LHCN-M2 (cell line): ENCODE results near the gene RNF115. TPM values are rescaled to one million over a fixed set of nuclear protein-coding genes. Genes with fewer than 3 reads are reported as not detected.
"Not testable (repeated sequence)": the region's sequence is repeated elsewhere in the genome, so short reads cannot be mapped to it uniquely, and the experiment has no call there.

Source experiments
- DNase-seq: peaks from one replicate; pipeline ENCODE4 v3.0.0-alpha.2; 2012; ENCODE audit warnings: low read depth
- total RNA-seq: library from RNA; depleted of rRNA; stranded (reverse); fragments of >200 nt; gene quantifications from 2 replicates; pipeline ENCODE4 v1.2.3, GENCODE V29; 2014

Gene RNF115
- total RNA-seq, 1 experiment from 2014 or later = 13.3 TPM

DNA sequence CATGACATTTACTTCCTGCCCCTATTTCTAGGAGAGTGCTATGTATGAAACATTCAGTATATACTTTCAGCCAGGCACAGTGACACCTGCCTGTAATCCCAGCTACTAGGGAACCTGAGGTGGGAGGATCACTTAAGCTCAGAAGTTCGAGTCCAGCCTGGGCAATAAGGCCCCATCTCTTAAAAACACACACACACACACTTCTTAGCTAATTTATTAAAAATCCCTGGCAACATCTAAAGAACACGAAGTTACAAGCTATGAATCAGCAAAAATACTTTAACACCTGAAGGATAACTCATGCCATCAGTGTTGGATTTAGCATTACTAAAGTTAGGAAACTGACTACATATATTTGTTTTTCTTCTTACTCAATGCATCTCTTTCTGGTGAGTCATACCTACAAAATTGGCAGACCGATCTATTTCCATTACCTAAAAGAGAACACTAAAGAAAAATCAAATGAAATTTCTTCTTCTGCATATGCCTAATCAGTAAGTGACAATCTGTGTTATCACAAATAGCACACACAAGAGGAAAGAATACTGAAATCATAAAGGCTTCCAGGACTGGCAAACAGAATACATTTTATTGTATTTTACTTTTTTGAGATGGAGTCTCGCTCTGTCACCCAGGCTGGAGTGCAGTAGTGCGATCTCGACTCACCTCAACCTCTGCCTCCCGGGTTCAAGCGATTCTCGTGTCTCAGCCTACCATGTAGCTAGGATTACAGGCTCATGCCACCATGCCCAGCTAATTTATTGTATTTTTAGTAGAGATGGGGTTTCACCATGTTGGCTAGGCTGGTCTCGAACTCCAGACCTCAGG lies 41.4 kb downstream of the RNF115 start:
- peak; percentile 83 for DNase-seq

DNA sequence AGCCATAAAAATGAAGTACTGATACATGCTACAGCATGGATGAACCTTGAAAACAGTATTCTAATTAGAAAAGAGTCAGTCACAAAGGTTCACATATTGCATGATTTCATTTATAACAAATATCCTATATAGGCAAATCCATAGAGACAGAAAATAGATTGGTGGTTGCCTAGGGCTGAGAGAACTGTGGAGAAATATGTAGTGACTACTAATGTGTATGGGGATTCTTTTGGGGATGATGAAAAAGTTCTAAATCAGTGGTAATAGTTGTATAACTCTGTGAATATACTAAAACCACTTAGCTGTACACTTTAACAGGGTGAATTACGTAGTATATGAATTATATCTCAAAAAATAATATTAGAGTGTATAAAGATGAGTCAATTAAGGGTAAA lies 45.8 kb downstream of the RNF115 start:
- no peak for DNase-seq

DNA sequence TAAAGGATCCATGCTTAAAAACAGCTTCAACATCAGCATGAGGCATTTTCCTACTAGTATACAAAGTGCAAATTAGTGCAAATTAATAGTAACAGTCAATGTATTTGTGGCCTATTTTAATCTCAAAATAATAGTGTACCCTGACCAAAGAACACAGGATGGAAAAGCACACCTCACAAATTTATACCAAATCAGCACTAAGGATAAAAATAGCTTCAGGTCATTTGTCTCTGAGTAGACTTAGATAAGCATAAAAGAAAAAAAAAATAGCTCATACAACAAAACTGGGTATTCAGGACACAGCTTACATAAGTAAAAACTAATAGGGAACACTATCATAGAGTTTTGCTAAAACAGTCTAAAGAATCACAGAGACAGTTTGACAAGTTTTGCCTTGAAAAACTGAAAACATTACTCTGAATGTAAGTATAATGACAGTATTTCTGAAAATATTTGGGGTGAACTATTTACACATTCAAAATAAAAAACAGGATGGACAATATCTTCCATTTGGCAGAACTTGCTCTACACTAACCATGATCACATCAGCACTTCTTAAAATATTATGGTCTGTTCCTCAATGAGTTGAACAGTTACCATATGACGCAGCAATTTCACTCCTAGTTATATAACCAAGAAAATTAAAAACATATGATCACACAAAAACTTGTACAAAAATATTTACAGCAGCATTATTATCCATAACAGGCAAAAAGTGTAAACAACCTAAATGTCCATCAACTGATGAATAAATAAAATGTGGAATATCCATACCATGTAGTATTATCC lies 46.3 kb downstream of the RNF115 start:
- no peak for DNase-seq

DNA sequence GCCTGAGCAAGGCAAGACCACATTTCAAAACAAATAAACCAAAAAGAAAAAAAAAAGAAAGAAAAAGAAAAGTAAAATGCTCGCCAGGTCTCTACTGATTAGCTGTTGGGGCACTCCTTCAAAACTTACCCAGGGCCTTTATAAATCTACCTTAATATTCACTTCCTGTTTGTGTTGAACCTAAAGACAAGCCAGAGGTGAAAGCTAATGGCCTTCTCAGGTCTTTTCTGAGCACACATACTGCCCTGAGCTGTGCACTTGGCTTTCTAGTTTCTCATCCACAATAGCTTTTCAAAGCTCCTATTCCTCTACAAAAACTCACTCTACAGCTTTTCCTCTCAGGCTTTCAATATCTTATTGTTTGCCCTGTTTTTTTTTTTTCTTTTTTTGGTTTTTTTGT lies 50.5 kb downstream of the RNF115 start:
- no peak for DNase-seq

DNA sequence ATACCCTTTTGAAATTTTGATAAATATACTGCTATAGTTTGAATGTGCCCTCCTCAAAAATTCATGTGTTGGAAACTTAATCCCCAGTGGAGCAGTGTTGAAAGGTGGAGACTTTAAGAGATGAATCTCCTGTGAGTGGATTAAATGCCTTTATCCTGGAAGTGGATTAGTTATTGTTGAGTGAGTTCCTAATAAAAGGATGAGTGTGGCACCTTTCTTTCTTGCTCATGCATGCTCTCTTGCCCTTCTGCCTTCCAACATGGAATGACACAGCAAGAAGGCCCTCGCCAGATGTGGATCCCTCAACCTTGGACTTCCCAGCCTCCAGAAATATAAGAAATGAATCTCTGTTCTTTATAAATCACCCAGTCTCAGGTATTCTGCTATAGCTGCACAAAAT lies 52.8 kb downstream of the RNF115 start:
- DNase-seq = no peak

DNA sequence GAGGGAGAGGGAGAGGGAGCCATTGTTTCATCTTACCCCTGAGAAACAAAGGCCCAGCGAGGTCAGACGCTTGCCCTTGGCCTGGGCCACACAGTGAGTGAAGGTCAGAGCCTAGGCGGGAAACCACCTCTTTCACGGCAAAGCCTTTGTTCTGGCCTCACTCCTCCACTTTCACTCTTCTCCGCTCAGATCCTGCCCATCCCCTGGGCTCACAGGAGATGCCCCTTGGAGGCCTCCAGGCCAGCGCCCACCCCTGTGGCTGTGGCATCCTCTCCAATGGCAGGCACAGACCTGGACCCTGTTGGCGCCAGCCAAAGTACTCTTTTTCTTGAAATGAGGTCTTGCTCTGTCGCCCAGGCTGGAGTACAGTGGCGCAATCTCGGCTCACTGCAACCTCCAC lies 55.9 kb downstream of the RNF115 start:
- DNase-seq = not testable (repeated sequence)

DNA sequence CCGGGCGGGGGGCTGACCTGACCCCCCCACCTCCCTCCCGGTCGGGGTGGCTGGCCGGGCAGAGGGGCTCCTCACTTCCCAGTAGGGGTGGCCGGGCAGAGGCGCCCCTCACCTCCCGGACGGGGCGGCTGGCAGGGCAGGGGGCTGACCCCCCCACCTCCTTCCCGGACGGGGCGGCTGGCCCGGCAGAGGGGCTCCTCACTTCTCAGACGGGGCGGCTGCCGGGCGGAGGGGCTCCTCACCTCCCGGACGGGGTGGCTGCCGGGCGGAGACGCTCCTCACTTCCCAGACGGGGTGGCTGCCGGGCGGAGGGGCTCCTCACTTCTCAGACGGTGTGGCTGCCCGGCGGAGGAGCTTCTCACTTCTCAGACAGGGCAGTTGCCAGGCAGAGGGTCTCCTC lies 57.0 kb downstream of the RNF115 start:
- not testable (repeated sequence) for DNase-seq

DNA sequence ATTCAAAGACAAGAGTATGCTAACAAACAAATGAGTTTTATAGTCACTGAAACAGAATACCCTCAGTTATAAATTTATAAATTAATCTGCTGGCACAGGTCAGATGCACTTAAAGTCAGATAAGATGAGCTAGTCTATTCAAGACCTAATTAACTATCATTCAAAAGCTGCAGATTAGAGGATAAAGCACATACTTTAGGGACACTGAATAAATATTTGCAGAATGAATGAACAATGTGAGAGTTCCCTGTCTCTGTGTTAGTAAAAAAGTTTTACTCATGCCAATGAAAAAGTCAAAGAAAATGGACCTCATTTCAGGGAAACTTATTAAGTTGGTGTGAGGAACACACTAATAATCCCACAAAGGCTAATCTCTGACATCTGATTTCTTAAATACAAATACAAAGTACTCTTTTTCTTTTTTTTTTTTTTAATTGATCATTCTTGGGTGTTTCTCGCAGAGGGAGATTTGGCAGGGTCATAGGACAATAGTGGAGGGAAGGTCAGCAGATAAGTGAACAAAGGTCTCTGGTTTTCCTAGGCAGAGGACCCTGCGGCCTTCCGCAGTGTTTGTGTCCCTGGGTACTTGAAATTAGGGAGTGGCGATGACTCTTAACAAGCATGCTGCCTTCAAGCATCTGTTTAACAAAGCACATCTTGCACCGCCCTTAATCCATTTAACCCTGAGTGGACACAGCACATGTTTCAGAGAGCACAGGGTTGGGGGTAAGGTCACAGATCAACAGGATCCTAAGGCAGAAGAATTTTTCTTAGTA lies 58.1 kb downstream of the RNF115 start:
- DNase-seq = not testable (repeated sequence)

DNA sequence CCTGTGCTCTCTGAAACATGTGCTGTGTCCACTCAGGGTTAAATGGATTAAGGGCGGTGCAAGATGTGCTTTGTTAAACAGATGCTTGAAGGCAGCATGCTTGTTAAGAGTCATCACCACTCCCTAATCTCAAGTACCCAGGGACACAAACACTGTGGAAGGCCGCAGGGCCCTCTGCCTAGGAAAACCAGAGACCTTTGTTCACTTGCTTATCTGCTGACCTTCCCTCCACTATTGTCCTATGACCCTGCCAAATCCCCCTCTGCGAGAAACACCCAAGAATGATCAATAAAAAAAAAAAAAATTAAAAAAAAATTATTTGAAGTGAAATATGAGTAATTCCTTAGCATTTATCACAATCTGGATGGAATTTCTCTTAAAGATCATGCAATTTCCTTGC lies 58.8 kb downstream of the RNF115 start:
- not testable (repeated sequence) for DNase-seq

DNA sequence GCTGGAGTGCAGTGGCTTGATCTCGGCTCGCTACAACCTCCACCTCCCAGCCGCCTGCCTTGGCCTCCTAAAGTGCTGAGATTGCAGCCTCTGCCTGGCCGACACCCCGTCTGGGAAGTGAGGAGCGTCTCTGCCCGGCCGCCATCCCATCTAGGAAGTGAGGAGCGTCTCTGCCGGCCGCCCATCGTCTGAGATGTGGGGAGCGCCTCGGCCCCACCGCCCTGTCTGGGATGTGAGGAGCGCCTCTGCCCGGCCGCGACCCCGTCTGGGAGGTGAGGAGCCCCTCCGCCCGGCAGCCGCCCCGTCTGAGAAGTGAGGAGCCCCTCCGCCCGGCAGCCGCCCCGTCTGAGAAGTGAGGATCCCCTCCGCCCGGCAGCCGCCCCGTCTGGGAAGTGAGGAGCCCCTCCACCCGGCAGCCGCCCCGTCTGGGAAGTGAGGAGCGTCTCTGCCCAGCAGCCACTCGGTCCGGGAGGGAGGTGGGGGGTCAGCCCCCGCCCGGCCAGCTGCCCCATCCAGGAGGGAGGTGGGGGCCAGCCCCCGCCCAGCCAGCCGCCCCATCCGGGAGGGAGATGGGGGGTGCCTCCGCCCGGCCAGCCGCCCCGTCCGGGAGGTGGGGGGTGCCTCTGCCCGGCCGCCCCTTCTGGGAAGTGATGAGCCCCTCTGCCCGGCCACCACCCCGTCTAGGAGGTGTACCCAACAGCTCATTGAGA lies 59.5 kb downstream of the RNF115 start:
- not testable (repeated sequence) for DNase-seq

DNA sequence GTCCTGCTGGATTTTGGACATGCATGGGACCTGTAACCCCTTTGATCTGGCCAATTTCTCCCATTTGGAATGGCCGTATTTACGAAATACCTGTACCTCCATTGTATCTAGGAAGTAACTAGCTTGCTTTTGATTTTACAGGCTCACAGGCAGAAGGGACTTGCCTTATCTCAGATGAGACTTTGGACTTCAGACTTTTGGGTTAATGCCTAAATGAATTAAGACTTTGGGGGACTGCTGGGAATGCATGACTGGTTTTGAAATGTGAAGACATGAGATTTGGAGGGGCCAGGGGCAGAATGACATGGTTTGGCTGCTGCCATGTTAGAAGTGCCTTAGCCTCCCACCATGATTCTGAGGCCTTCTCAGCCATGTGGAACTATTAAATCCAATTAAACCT lies 61.9 kb downstream of the RNF115 start:
- not testable (repeated sequence) for DNase-seq

DNA sequence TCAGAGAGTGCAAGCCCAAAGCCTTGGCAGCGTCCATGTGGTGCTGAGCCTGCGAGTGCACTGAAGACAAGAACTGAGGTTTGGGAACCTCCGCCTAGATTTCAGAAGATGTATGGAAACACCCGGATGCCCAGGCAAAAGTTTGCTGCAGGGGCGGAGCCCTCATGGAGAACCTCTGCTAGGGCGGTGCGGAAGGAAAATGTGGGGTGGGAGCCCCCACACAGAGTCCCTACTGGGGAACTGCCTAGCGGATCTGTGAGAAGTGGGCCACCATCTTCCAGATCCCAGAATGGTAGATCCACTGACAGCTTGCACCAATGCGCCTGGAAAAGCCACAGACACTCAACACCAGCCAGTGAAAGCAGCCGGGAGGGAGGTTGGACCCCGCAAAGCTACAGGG lies 62.4 kb downstream of the RNF115 start:
- not testable (repeated sequence) for DNase-seq

DNA sequence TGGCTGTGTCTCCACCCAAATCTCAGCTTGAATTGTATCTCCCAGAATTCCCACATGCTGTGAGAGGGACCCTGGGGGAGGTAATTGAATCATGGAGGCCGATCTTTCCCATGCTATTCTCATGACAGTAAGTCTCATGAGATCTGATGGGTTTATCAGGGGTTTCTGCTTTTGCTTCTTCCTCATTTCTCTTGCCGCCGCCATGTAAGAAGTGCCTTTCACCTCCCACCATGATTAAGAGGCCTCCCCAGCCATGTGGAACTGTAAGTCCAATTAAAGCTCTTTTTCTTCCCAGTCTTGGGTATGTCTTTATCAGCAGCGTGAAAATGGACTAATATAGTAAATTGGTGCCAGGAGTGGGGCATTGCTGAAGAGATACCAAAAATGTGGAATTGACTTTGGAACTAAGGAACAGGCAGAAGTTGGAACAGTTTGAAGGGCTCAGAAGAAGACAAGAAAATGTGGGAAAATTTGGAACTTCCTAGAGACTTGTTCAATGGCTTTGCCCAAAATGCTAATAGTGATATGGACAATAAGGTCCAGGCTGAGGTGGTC lies 63.4 kb downstream of the RNF115 start:
- not testable (repeated sequence) for DNase-seq

DNA sequence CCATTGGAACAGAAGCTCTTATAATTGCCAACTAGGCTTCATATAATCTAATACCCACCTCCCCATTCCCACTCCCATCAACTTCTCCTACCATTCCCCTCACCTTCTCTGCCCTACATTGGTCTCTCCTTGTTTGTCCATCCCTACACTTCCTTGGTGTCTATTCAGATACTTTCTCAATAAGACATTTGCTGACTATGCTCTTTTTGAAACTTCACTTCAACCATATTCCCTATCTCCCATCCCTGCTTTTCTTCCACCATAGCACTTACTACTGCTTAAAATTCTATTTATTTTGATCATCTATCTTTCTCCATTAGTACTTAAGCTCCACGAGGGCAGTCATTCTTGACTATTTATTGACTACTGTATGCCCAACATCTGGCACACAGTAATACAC lies 64.2 kb downstream of the RNF115 start:
- no peak for DNase-seq

DNA sequence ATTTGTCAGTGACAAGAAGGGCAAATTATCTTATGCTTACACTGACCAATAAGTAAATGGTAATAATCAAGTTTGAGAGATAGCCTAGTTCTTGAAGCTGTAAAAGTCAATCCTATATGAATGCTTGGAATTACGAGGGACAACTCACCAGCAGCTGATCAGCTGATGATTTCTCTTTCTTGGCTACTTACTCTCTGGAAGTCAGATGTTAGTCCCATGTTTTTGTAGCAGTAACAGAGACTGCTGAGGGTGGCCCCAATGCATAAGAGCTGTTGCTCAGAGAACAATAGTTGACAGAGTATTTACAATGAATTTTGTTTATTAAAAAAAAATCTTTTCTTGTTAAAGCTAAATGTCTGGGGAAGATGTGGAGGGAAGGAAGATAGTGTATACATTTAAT lies 65.3 kb downstream of the RNF115 start:
- no peak for DNase-seq

DNA sequence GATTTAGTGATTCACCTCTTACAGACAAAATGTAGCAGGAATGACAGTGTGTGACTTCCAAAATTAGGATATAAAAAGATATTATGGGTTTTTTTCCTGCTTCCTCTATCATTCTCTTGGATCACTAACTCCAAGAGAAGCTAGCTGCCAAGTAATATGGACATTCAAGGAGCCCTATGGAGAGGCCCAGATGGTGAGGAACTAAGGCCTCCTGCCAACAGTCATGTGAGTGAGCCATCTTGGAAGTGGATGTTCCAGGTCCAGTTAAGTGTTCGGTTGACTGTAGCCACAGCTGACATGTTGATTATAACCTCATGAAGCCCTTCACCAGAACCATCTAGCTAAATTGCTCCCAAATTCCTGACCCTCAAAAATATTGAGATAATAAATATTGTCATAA lies 65.8 kb downstream of the RNF115 start:
- DNase-seq = no peak

DNA sequence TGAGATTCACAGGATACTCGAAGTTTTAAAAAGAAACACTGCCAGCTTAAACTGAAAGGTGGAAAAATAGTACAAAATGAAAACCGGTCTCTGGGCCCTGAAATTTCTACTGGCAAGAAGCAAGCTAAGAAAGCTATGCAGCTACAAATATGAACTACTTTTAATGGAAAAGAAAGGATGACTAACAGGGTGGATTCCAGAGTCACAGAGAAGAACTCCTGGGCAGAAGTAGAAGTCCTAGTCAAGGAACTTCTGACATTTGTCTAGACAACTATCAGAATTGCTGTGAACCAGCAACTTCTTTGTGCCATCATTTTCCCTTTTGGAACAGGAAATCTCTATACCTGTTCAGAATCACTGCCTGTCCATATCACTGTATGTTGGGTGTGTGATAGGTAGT lies 66.5 kb downstream of the RNF115 start:
- no peak for DNase-seq

DNA sequence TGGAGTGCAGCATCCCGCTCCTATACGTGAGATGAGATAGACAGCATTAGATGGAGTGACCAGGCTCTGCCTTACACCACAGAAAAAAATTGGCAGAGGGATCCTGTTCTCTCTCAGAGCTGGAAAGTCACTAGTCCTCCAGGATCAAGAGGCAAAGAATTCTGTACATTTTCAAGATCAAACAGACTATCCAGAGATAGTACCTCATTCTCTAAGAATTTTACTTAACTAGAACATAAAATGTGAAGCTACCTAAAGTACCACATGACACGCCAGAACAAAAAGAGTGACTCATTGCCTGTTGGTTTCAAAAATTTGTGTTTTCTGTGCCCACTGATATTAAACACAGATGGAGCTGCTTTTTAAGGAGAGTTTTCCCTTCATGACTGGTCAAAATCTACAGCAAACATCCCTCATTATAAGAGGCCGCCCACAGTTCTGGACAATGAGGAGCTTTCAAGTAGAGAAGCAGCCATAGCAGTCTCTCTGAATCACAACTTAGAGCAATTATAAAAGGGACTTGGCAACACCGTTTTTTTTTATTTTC lies 72.3 kb downstream of the RNF115 start:
- peak; percentile 88 for DNase-seq

DNA sequence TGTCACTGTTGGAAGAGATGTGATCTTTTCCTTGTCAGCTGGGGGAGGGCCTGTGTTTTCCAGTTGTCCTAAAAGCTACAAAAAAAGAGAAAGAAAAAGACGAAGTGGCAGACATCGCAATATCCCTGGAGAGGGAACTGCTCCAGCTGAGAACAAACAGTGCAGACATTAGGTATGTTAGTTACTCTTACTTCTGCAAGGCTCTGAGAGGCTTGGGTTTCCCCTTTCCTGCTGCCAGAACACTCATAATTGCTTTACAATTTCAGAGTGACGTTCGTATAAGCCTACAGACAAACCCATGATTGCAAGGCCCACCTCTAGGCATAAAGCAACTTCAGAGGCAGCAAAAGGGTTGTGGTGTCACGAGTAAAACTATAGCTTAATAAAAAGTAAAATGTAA lies 73.5 kb downstream of the RNF115 start:
- no peak for DNase-seq

DNA sequence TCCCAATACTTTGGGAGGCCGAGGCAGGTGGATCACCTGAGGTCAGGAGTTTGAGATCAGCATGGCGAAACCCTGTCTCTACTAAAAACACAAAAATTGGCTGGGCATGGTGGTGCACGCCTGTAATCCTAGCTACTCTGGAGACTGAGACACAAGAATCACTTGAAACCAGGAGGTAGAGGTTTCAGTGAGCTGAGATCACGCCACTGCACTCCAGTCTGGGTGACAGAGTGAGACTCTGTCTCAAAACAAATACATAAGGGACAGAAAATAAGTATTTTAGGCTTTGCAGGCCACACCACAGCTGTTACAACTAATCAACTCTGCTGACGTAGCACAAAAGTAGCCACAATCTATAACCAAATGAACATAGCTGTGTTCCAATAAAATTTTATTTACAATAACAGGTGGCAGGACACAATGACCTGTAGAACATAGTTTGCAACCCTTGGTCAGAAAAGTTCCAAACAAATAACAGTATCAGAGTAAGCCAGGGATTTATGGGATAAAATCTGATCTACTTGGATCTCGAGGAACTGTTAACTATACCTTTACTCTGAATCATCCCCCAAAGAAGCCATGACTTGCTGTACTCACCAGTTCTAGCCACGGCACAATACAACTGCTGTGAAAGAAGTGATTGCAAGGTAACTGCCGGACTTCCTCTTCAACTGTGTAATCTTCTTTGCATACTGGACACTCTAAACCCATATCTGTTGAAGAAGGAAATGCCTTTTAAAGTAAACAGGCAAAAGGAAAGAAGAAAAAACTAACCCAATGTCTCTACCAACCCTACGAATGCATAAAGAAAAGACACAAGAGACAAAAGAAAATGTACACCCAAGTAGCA lies 76.3 kb downstream of the RNF115 start:
- peak; percentile 26 for DNase-seq
